ENCODE results near the gene ADARB1. TPM values are rescaled to one million over a fixed set of nuclear protein-coding genes. Genes with fewer than 3 reads are reported as not detected.

ADARB1 gene
- total and polyA plus RNA-seq, 2 of the 4 experiments (the other 2 are of a cell fraction), result 39.8 to 47.3 TPM

GRCh38 chr21:45095505-45095904 lies 21.1 kb downstream of the ADARB1 start:
- in situ Hi-C loops (cut with MboI; ENCODE audit: low sequenced_read_pairs), result no loop called here
- Histone ChIP-seq H2AK5ac (ENCODE audit: low read depth, low read length) (no peak overlapping the region), H2BK120ac (ENCODE audit: low read depth, low read length) (no peak overlapping the region), H3K4ac (ENCODE audit: low read depth, low read length) (no peak overlapping the region), H3K9me3 (ENCODE audit: control insufficient read depth, insufficient read depth, low read length) (no peaks in the 10 kb centered on the region), H3K27ac (ENCODE audit: insufficient read depth, low read length) (no peak overlapping the region), H2AK9ac (replicated peaks; ENCODE audit: low read depth, low read length, poor library complexity) (no peak overlapping the region), H3K4me2 (ENCODE audit: low read depth, low read length) (no peak overlapping the region), H3K27me3 (ENCODE audit: control insufficient read depth, insufficient read depth, low read length) (no peaks in the 10 kb centered on the region), H4K8ac (ENCODE audit: low read depth in 2 of 2, low read length in 2 of 2) (no peak overlapping the region), H3K4me1 (ENCODE audit: control insufficient read depth, insufficient read depth, low read length) (peaks cover 19% of the 10 kb centered on the region), H3K36me3 (ENCODE audit: control insufficient read depth, insufficient read depth, low read length) (peaks cover 31% of the 10 kb centered on the region), H4K5ac (ENCODE audit: low read depth, low read length) (no peak overlapping the region), H4K20me1 (ENCODE audit: insufficient read depth, low read length) (peaks cover 98% of the 10 kb centered on the region), H3K14ac (replicated peaks; ENCODE audit: low read depth, low read length) (no peak overlapping the region), H2BK20ac (ENCODE audit: low read depth, low read length) (no peak overlapping the region), H3K23ac (ENCODE audit: low read depth, low read length) (no peak overlapping the region), H2AFZ (replicated peaks; ENCODE audit: low read length, poor library complexity) (no peak overlapping the region), H4K91ac (ENCODE audit: insufficient read depth, low read depth, low read length) (no peak overlapping the region), H3K56ac (ENCODE audit: extremely low read depth, insufficient read depth, low read length) (no peak overlapping the region), H3K9me1 (ENCODE audit: insufficient read depth, low read length) (peaks cover 38% of the 10 kb centered on the region), H3K79me1 (ENCODE audit: low read depth in 1 of 2, low read length in 2 of 2) (peaks cover 3 to 90% of the 10 kb centered on the region in 2 experiments; a peak in 2 of 4 replicates), H2BK15ac (ENCODE audit: low read depth, low read length) (no peak overlapping the region), H3K18ac (ENCODE audit: low read depth, low read length) (no peak overlapping the region), H3K9ac (ENCODE audit: low read depth, low read length) (no peak overlapping the region), H3K4me3 (ENCODE audit: insufficient read depth, low read depth, low read length) (no peak overlapping the region), H2BK5ac (ENCODE audit: low read depth, low read length, poor library complexity, severe bottlenecking) (no peak overlapping the region)
- POLR2A ChIA-PET (ENCODE audit: unreplicated experiment), result no interaction called here
- intact Hi-C loops (cut with micrococcal nuclease), result no loop called here
- TF ChIP-seq CHD1 (IDR thresholded peaks at IDR 0.05; ENCODE audit: low read depth, low read length) (no peak), BHLHE40 (IDR thresholded peaks at IDR 0.05; ENCODE audit: low read depth, low read length) (no peak)
- TF ChIP-seq, protein P1, sequence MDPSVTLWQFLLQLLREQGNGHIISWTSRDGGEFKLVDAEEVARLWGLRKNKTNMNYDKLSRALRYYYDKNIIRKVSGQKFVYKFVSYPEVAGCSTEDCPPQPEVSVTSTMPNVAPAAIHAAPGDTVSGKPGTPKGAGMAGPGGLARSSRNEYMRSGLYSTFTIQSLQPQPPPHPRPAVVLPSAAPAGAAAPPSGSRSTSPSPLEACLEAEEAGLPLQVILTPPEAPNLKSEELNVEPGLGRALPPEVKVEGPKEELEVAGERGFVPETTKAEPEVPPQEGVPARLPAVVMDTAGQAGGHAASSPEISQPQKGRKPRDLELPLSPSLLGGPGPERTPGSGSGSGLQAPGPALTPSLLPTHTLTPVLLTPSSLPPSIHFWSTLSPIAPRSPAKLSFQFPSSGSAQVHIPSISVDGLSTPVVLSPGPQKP (IDR thresholded peaks at IDR 0.05; ENCODE audit: borderline replicate concordance, low read depth, low read length), result no peak
- DNase-seq, result no peak
- dilution Hi-C loops (cut with HindIII; ENCODE audit: low sequenced_read_pairs, unreplicated experiment), result no loop called here
- no peak for ATAC-seq (ENCODE audit: low read depth)
- 89% methylated on average over 10 of the region's 11 CpGs; no CpG with 5 or more reads in 1 of the 2 experiments for WGBS, 2 experiments (ENCODE audit: extremely low coverage in 2 of 2, insufficient read length in 1 of 2)
- CTCF ChIA-PET, result no interaction called here
- BruUV-seq (replicated peaks), result no TSS peak

Data from IMR-90 (cell line).